T-helper 17 cell (primary cell): ENCODE results near the gene PKP3. TPM values are rescaled to one million over a fixed set of nuclear protein-coding genes. Genes with fewer than 3 reads are reported as not detected.
"Not testable (repeated sequence)": the region's sequence is repeated elsewhere in the genome, so short reads cannot be mapped to it uniquely, and the experiment has no call there.

ENCODE experiments used
- ATAC-seq: fragments of 150-1000 bp; cut with Tn5 transposase; 2 replicates; pipeline ENCODE4 v1.10.0; 2021; ENCODE audit warnings: mild to moderate bottlenecking, moderate library complexity
- DNase-seq, 3 donors: peaks; one replicate each; pipeline versions ENCODE4 v3.0.0 to v3.0.0-alpha.2; 2020 to 2021
- H3K9me3 ChIP-seq: one replicate; pipeline ENCODE4 v1.7.0; 2013; ENCODE audit warnings: low read length, mild to moderate bottlenecking; ENCODE audit not compliant: control insufficient read depth, poor library complexity, severe bottlenecking
- H3K27ac Mint-ChIP-seq: one replicate; pipeline ENCODE4 v1.8.0; 2022; ENCODE audit warnings: mild to moderate bottlenecking, moderate library complexity, mixed read lengths
- H3K27me3 Mint-ChIP-seq: one replicate; pipeline ENCODE4 v1.8.0; 2022; ENCODE audit warnings: mixed read lengths
- H3K36me3 Mint-ChIP-seq: one replicate; pipeline ENCODE4 v1.8.0; 2022; ENCODE audit warnings: low read depth, mixed read lengths
- H3K4me1 Mint-ChIP-seq: one replicate; pipeline ENCODE4 v1.8.0; 2022; ENCODE audit warnings: mild to moderate bottlenecking, mixed read lengths
- H3K4me3 Mint-ChIP-seq: one replicate; pipeline ENCODE4 v1.8.0; 2022; ENCODE audit warnings: mild to moderate bottlenecking, moderate library complexity, mixed read lengths
- total RNA-seq, 4 donors: library from RNA in 2 of 4; stranded (reverse) in 2 of 4; gene quantifications; one replicate each; pipeline ENCODE4 v1.2.3 and lab custom pipeline; 2022 to 2026

The PKP3 gene
- total RNA-seq, 2 donors from 2014 or later, result not detected

DNA sequence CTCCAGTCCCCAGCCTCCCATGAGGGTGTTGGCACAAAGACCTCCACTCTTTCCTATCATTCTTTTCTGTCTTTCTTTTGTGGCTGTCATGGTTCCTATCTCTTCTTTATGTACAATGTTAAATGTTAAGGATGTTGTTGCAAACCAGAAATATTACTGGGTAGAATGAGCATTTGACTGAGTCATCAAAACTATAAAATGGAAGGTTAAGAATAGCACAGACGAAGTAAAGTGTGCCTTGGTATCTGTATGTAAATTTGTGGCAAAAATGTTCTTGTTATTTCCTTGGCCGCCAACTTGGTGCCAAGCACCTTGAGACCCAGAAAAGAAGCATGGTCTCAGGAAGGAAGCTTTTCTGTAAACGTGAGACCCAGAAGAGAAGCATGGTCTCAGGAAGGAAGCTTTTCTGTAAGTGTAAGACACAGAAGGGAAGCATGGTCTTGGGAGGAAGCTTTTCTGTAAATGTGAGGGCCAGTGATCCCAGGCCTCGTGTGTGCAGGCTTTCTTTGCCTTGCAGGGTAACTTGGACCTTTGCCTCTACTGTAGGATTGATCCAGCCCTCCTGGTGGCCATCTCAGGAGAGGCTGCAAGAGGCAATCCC, 6.7 kb upstream of the PKP3 start:
- no peak overlapping the region for H3K27ac Mint-ChIP-seq
- peaks cover 7% of the 10 kb centered on the region for H3K27me3 Mint-ChIP-seq
- ATAC-seq (no peak), DNase-seq (no peak)
- peaks cover 11% of the 10 kb centered on the region for H3K4me1 Mint-ChIP-seq
- H3K9me3 ChIP-seq, result no peaks in the 10 kb centered on the region
- H3K4me3 Mint-ChIP-seq, result no peak overlapping the region
- H3K36me3 Mint-ChIP-seq, result no peaks in the 10 kb centered on the region

DNA sequence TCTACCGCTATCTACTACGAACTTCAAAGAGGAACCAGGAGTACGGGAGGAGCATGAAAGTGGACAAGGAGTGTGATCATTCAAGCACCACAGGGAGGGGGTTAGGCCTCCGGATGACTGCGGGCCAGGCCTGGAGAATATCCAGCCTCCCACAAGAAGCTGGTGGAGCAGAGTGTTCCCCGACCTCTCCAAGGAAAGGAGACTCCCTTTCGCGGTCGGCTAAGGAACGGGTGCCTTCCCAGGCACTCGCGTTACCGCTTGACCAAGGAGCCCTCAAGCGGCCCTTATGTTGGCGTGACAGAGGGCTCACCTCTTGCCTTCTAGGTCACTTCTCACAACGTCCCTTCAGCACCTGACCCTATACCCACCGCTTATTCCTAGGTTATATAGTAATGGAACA, 4.6 kb upstream of the PKP3 start:
- H3K27me3 Mint-ChIP-seq, DNase-seq, H3K36me3 Mint-ChIP-seq, H3K4me3 Mint-ChIP-seq, H3K9me3 ChIP-seq, H3K4me1 Mint-ChIP-seq, H3K27ac Mint-ChIP-seq, ATAC-seq: not testable (repeated sequence)

DNA sequence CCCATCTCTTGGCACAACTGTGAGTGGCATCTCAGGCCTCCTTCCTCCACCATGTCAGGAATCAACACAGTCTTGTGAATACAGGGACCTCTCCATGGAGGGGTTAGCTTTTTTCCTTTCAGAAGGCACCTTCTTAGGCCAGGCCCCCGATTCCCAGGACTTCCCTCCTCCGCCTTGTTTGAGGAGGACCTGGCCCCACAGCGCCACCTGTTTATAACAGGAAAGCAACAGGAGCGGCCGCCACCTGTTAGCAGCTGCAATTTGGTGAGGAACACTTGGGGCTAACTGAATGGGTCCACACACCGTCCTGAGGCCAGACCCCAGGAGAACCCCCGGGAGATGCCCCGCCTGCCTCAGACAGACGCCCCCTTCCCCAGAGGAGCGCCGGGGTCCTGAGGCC, 3.8 kb upstream of the PKP3 start:
- no peak for DNase-seq
- H3K4me3 Mint-ChIP-seq, result no peak overlapping the region
- no peaks in the 10 kb centered on the region for H3K9me3 ChIP-seq
- no peaks in the 10 kb centered on the region for H3K27me3 Mint-ChIP-seq
- peaks cover 3% of the 10 kb centered on the region for H3K4me1 Mint-ChIP-seq
- no peaks in the 10 kb centered on the region for H3K36me3 Mint-ChIP-seq
- ATAC-seq, result no peak
- peak overlapping the region; percentile 41 for H3K27ac Mint-ChIP-seq

DNA sequence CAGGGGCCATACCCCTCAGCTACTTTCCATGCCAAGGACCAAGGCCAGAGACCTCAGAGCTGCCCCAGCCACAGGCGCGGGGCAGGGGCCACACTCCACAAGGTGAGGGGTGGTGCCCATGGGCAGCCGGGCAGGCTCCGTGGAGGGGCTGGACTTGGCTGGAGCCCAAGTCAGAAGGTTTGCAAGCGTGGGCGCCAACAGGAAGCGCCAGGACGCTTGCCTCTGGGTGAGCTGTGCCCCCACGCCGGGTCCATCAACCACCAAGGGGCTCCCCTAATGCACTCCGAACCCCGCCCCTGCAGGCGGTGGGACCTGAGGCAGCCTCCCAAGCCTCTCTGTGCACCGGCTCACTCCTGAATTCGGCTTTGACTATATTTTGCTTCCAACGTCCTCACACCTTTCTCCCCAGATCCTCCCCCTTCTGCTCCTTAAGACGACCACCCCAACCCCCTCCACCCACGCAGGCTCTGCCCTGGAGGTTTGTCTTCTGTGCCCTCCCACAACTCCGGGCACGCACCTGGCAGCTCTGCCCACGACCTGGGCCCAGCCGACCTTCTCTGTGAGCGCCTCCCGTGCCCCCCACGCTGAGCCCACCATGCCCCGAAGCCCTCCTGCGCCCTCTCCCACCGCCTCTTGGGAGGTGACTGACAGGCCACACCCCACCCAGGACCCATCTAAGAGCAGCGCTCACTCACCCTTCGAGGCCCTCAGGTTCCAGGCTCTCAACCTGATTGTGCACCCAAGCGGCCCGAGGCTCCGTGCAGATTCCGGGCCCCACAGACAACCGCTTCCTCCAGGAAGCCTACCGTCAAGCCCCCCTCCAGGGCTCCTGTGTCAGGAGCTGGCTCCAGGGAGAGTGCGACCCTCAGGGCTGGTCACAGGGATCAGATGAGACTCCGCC, 2.6 kb upstream of the PKP3 start:
- H3K4me3 Mint-ChIP-seq, result no peak overlapping the region
- H3K4me1 Mint-ChIP-seq, result peaks cover 3% of the 10 kb centered on the region
- DNase-seq (no peak), ATAC-seq (no peak)
- no peaks in the 10 kb centered on the region for H3K9me3 ChIP-seq
- H3K27me3 Mint-ChIP-seq, result no peaks in the 10 kb centered on the region
- no peaks in the 10 kb centered on the region for H3K36me3 Mint-ChIP-seq
- H3K27ac Mint-ChIP-seq, result no peak overlapping the region

DNA sequence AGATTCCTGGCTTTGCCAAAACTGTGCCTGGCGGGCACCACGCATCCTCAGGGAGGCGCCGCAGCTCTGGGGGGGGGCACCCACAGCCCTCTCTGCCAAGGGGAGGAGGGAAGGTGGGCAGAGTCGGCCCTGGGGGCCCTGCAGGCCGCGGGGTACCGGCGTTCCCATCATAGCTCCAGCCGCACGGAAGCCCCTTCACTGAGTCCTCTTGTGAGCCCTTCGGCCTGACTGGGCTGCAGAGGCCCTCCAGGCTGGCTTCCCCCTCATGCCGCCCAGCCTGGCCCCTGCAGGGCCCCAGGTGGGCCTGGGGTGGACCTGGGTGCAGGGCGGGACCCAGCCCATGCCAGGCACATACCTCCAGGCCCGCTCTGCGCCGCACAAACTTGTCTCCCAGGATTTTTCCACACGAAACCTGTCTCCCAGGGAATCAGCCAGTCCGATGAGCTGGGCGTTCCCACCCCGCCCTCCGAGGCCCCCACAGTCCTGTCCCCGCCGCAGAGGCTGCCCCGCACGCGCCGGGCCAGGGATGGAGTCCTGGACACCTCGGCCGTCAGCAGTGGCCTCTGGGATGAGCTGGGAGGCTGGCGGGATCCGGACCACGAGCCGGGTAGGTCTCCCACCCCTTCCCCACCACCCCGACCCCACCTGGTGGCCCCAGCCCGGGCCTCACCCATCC, 1.8 kb upstream of the PKP3 start:
- H3K4me3 Mint-ChIP-seq, result no peak overlapping the region
- H3K27ac Mint-ChIP-seq, result no peak overlapping the region
- ATAC-seq (no peak), DNase-seq (no peak)
- no peaks in the 10 kb centered on the region for H3K36me3 Mint-ChIP-seq
- H3K27me3 Mint-ChIP-seq, result no peaks in the 10 kb centered on the region
- no peaks in the 10 kb centered on the region for H3K9me3 ChIP-seq
- H3K4me1 Mint-ChIP-seq, result peaks cover 3% of the 10 kb centered on the region

DNA sequence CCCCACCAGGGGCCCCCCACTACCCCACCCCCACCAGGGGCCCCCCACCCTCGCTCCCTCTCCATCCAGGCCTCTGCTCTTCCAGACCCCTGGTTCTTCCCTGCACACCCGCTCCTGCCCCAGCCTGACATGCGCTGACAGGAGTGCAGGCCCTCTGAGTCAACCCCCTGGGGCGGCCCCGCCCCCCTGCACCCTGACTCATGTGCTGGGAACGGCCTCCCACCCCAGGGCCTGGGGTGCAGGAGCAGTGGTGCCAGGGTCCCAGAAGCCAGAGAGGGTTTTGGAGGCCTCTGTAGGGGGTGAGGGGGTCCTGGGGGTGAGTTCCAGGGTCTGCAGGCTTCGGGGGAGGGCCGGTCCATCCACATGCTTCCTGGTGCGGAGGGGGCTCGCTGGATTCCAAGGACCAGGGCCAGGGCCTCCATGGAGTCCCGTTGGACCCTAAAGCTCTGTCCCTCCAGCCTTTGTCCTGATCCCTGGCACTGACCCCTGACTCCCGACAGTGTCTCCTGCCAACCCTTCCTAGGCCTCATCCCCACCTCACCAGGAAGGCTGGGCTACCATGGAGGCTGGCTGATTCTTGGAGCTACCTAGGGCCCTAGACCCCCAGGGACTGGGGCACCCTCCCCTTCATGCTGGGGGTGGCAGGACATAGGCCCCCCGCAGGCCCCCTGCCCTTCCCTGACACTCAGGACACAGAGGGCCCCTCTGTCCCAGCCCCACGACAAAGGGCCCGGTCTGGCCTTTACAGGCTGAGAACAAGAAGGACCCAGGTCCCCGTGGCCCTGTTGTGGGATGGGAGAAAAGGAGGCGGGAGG, 583 bp upstream of the PKP3 start:
- H3K9me3 ChIP-seq, result no peaks in the 10 kb centered on the region
- no peak overlapping the region for H3K4me3 Mint-ChIP-seq
- no peaks in the 10 kb centered on the region for H3K27me3 Mint-ChIP-seq
- ATAC-seq, result no peak
- no peaks in the 10 kb centered on the region for H3K36me3 Mint-ChIP-seq
- no peak overlapping the region for H3K27ac Mint-ChIP-seq
- H3K4me1 Mint-ChIP-seq, result no peaks in the 10 kb centered on the region
- DNase-seq, result no peak

DNA sequence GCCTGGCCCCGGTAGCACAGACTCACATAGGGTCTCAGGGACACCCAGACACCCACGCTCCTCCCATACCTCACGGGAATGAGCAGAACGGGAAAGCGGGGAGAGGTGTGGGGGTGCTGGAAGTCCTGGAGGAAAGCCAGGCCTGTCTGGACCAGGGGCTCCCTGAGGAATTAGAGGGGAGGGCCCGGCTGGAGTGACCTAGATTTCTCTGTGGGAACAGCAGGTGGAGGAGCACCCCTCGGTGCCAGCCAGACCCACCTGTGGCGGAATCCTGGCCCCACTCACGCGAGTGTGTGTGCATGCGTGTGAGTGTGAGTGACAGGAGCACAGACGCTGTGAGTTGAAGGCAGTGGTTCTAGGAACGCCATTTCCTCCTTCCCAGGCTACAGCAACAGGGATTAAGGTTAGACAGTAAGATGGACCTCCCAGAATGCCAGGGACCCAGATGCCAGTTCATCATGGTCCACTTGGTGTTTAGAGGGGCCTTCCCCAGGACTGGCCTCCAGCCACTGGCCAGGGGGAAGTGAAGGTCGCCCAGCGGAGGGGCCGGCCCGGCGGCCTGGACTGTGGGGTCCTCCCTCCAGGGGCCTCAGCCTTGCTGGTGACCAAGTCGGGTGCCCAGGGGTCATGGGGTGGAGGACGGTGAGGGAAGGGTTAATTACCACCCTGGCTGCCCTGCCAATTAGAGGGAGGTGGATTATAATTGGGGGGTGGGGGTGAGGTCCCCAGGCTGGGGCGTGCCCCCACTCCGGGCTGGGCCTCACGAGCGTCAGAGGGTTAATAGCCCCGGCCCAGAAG, 1.0 kb downstream of the PKP3 start:
- Mint-ChIP-seq H3K27me3 (no peaks in the 10 kb centered on the region), H3K4me3 (no peak overlapping the region), H3K36me3 (no peaks in the 10 kb centered on the region), H3K27ac (no peak overlapping the region), H3K4me1 (peaks cover 3% of the 10 kb centered on the region)
- no peaks in the 10 kb centered on the region for H3K9me3 ChIP-seq
- DNase-seq (no peak), ATAC-seq (no peak)

DNA sequence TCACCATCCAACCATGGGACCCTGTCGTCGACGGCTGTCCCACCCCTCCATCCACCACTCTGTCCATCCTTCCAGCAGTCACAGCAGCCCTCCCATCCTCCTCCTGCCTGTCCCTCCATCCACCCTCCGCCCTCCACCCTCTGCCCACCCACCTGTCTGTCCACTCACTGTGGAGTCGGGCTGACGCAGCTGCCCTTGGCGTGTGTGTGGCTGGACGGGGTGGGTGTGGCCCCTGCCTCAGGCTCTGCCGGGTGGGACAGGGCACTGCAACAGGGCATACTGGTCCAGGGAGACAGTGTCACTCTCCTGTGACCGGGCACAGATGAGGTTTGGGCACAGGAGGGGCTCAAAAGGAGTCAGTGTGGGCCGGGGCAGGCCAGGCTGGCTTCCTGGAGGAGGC, 1.9 kb downstream of the PKP3 start:
- Mint-ChIP-seq H3K36me3 (no peaks in the 10 kb centered on the region), H3K4me3 (peak overlapping the region; percentile 28), H3K4me1 (peaks cover 3% of the 10 kb centered on the region), H3K27me3 (no peaks in the 10 kb centered on the region), H3K27ac (no peak overlapping the region)
- ATAC-seq, result no peak
- no peak for DNase-seq
- H3K9me3 ChIP-seq, result no peaks in the 10 kb centered on the region

DNA sequence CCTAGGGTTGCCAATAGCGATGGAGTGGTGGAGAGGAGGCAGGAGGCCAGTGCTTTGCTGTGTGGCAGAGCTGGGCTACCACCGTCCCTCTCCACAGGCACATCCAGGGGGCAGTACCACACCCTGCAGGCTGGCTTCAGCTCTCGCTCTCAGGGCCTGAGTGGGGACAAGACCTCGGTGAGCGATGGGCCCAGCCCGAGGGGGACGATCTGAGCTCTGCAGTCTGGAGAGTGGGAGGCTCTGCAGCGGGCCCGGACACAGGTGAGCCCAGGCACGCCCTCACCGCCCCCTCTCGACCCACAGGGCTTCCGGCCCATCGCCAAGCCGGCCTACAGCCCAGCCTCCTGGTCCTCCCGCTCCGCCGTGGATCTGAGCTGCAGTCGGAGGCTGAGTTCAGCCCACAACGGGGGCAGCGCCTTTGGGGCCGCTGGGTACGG, 2.5 kb downstream of the PKP3 start:
- Mint-ChIP-seq H3K4me1 (peaks cover 3% of the 10 kb centered on the region), H3K27me3 (no peaks in the 10 kb centered on the region), H3K27ac (no peak overlapping the region), H3K36me3 (no peaks in the 10 kb centered on the region), H3K4me3 (peak overlapping the region; percentile 58)
- DNase-seq, result no peak
- no peaks in the 10 kb centered on the region for H3K9me3 ChIP-seq
- peak; percentile 50 for ATAC-seq

DNA sequence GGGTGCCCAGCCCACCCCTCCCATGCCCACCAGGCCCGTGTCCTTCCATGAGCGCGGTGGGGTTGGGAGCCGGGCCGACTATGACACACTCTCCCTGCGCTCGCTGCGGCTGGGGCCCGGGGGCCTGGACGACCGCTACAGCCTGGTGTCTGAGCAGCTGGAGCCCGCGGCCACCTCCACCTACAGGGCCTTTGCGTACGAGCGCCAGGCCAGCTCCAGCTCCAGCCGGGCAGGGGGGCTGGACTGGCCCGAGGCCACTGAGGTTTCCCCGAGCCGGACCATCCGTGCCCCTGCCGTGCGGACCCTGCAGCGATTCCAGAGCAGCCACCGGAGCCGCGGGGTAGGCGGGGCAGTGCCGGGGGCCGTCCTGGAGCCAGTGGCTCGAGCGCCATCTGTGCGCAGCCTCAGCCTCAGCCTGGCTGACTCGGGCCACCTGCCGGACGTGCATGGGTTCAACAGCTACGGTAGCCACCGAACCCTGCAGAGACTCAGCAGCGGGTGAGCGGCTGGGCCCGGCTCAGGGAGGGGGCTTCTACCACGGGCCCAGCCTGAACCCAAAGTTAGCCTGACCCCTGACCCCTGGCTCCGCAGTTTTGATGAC, 3.0 kb downstream of the PKP3 start:
- peak in 1 of 3 donors; percentile 39 for DNase-seq
- no peaks in the 10 kb centered on the region for H3K9me3 ChIP-seq
- peak; percentile 79 for ATAC-seq
- H3K27me3 Mint-ChIP-seq, result no peaks in the 10 kb centered on the region
- peaks cover 3% of the 10 kb centered on the region for H3K4me1 Mint-ChIP-seq
- H3K4me3 Mint-ChIP-seq, result peak overlapping the region; percentile 58
- no peaks in the 10 kb centered on the region for H3K36me3 Mint-ChIP-seq
- no peak overlapping the region for H3K27ac Mint-ChIP-seq

DNA sequence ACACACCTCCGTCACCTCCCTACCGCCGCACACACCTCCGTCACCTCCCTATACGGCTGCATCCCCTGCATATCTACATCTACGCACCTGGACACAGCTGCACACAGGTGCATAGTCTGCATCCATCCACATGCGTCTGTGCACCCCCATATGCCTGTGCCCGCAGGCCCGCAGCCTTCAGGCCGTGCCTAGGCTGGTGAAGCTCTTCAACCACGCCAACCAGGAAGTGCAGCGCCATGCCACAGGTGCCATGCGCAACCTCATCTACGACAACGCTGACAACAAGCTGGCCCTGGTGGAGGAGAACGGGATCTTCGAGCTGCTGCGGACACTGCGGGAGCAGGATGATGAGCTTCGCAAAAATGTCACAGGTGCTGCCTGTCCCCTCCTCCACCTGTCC, 4.8 kb downstream of the PKP3 start:
- Mint-ChIP-seq H3K27ac (no peak overlapping the region), H3K4me1 (peaks cover 3% of the 10 kb centered on the region), H3K27me3 (no peaks in the 10 kb centered on the region), H3K36me3 (no peaks in the 10 kb centered on the region), H3K4me3 (peak overlapping the region; percentile 49)
- ATAC-seq (no peak), DNase-seq (no peak)
- no peaks in the 10 kb centered on the region for H3K9me3 ChIP-seq

DNA sequence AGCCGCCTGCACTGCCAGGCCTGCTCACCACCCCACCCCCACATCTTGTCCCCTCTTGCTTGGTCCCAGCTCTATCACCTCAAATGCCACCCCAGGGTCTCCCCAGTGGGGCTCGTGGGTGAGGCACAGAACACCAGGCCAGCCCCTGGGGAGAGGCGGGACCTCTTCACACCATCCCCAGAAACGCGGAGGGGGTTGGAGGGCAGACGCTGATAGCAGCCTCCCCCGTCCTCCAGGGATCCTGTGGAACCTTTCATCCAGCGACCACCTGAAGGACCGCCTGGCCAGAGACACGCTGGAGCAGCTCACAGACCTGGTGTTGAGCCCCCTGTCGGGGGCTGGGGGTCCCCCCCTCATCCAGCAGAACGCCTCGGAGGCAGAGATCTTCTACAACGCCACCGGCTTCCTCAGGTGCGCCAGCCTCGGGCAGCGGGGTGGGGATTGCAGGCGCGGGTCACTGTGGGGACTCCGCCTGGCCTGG, 5.8 kb downstream of the PKP3 start:
- DNase-seq (peak in 1 of 3 donors; percentile 3), ATAC-seq (no peak)
- no peak overlapping the region for H3K4me3 Mint-ChIP-seq

More for the DNA sequence above, 5.8 kb downstream of the PKP3 start:
- H3K27me3 Mint-ChIP-seq, result no peaks in the 10 kb centered on the region
- H3K36me3 Mint-ChIP-seq, result no peaks in the 10 kb centered on the region
- H3K9me3 ChIP-seq, result no peaks in the 10 kb centered on the region
- peaks cover 3% of the 10 kb centered on the region for H3K4me1 Mint-ChIP-seq
- no peak overlapping the region for H3K27ac Mint-ChIP-seq
